HCT116 (cell line): ENCODE data around the gene RASAL2. TPM values are rescaled to one million over a fixed set of nuclear protein-coding genes. Genes with fewer than 3 reads are reported as not detected.

ENCODE experiments used
- ATAC-seq: fragments of 200-7000 bp; cut with Tn5 transposase; 2 replicates; pipeline ENCODE4 v1.9.1; 2020; ENCODE audit warnings: mild to moderate bottlenecking, moderate library complexity
- BruUV-seq: library from RNA; stranded (reverse); fragments of 400-500 nt; replicated peaks from 2 replicates; lab custom pipeline; 2021; lab: Mats Ljungman, UMichigan
- CTCF ChIA-PET: fragments of 300-600 bp; sonication (Branson Sonifier 250); formaldehyde crosslinking; loops from one replicate; lab custom pipeline; 2021; ENCODE audit warnings: antibody characterized with exemption; lab: Charles Lee
- POLR2A ChIA-PET: fragments of 300-600, 350-600 bp; sonication (Branson Sonifier 250); formaldehyde crosslinking; loops from one replicate; lab custom pipeline; 2021; ENCODE audit warnings: antibody characterized with exemption; lab: Charles Lee
- RAD21 ChIA-PET, 2 experiments: fragments of 300-600 bp; sonication (Branson Sonifier 250); formaldehyde crosslinking; loops; one replicate each; lab custom pipeline; 2023; ENCODE audit warnings: low total read pairs in 2 of 2; ENCODE audit not compliant: uncharacterized antibody in 2 of 2, unreplicated experiment in 2 of 2, low non-redundant PET in 1 of 2; lab: Charles Lee
- DNase-seq: peaks from one replicate; pipeline ENCODE4 v3.0.0-alpha.2; 2010; ENCODE audit warnings: low read depth, low spot score
- H2AFZ ChIP-seq: fragments of 200-600 bp; shearing (Covaris generic), sonication (generic); 2 replicates; pipeline ENCODE4 v1.6.1; 2017; ENCODE audit warnings: low read depth, mixed run types, mixed read lengths, antibody characterized with exemption, low read length; ENCODE audit not compliant: poor library complexity, severe bottlenecking
- H3K27ac ChIP-seq: 2 replicates; pipeline ENCODE4 v1.5.1; 2012; ENCODE audit warnings: low read depth, low read length
- H3K27me3 ChIP-seq: fragments of 200-600 bp; sonication (generic); 2 replicates; pipeline ENCODE4 v1.6.1; 2016; ENCODE audit warnings: mixed run types, low read length, mixed read lengths; ENCODE audit not compliant: insufficient read depth
- H3K36me3 ChIP-seq, 2 experiments: fragments of 200-500 bp in 1 of 2; fragments of 200-600 bp in 1 of 2; sonication (Bioruptor generic) in 1 of 2; sonication (generic) in 1 of 2; 2 replicates each; pipeline versions ENCODE4 v1.5.1 to v1.6.1; 2014 to 2016; ENCODE audit warnings: low read length in 2 of 2, inconsistent platforms in 1 of 2, mixed read lengths in 1 of 2, mixed run types in 1 of 2; ENCODE audit not compliant: insufficient read depth in 2 of 2, control insufficient read depth in 1 of 2
- H3K4me1 ChIP-seq, 2 experiments: fragments of 200-600 bp in 1 of 2; sonication (generic) in 1 of 2; 2 replicates each; pipeline versions ENCODE4 v1.5.1 to v1.6.1; 2012 to 2017; ENCODE audit warnings: low read length in 2 of 2, inconsistent platforms in 1 of 2, mild to moderate bottlenecking in 1 of 2, mixed read lengths in 1 of 2, mixed run types in 1 of 2, moderate library complexity in 1 of 2; ENCODE audit not compliant: insufficient read depth in 2 of 2, control insufficient read depth in 1 of 2
- H3K4me2 ChIP-seq: fragments of 200-600 bp; sonication (generic); 2 replicates; pipeline ENCODE4 v1.6.1; 2017; ENCODE audit warnings: mixed run types, low read length, mixed read lengths
- H3K4me3 ChIP-seq, 2 experiments: fragments of 200-600 bp in 1 of 2; sonication (generic) in 1 of 2; replicated peaks in 1 of 2; 2 replicates each; pipeline ENCODE4 v1.5.1; 2011 to 2016; ENCODE audit warnings: low read length in 2 of 2, control low read depth in 1 of 2, low read depth in 1 of 2, mild to moderate bottlenecking in 1 of 2, mixed read lengths in 1 of 2, mixed run types in 1 of 2
- H3K79me2 ChIP-seq: fragments of 200-600 bp; sonication (generic); 2 replicates; pipeline ENCODE4 v1.6.1; 2017; ENCODE audit warnings: mild to moderate bottlenecking, mixed run types, low read length, moderate library complexity, mixed read lengths; ENCODE audit not compliant: insufficient read depth
- H3K9ac ChIP-seq: fragments of 200-600 bp; sonication (generic); 2 replicates; pipeline ENCODE4 v1.6.1; 2016; ENCODE audit warnings: low read length, mixed read lengths
- H3K9me2 ChIP-seq: fragments of 200-600 bp; sonication (generic), shearing (Covaris generic); 2 replicates; pipeline ENCODE4 v1.6.1; 2017; ENCODE audit warnings: mixed run types, mild to moderate bottlenecking, moderate library complexity; ENCODE audit not compliant: insufficient read depth
- H3K9me3 ChIP-seq, 2 experiments: fragments of 200-500 bp in 1 of 2; fragments of 200-600 bp in 1 of 2; sonication (Bioruptor generic) in 1 of 2; sonication (generic) in 1 of 2; 2 replicates each; pipeline ENCODE4 v1.6.1; 2014 to 2017; ENCODE audit warnings: low read length in 2 of 2, mixed read lengths in 2 of 2, inconsistent platforms in 1 of 2, low read depth in 1 of 2, mild to moderate bottlenecking in 1 of 2, mixed run types in 1 of 2, moderate library complexity in 1 of 2; ENCODE audit not compliant: control insufficient read depth in 1 of 2, insufficient read depth in 1 of 2
- H4K20me1 ChIP-seq: fragments of 200-600 bp; sonication (generic), shearing (Covaris generic); 2 replicates; pipeline ENCODE4 v1.6.1; 2017; ENCODE audit warnings: mixed run types, mild to moderate bottlenecking, moderate library complexity; ENCODE audit not compliant: insufficient read depth
- FOSL1 ChIP-seq: IDR thresholded peaks from 2 replicates; pipeline ENCODE4 v1.6.1; 2012; ENCODE audit warnings: low read depth
- REST ChIP-seq: IDR thresholded peaks from 2 replicates; pipeline ENCODE4 v1.6.1; 2012; ENCODE audit warnings: low read depth
- SIN3A ChIP-seq: IDR thresholded peaks from 2 replicates; pipeline ENCODE4 v1.6.1; 2012; ENCODE audit warnings: low read depth
- SP1 ChIP-seq: IDR thresholded peaks from 2 replicates; pipeline ENCODE4 v1.6.1; 2012; ENCODE audit warnings: low read depth
- YY1 ChIP-seq: IDR thresholded peaks from 2 replicates; pipeline ENCODE4 v1.6.1; 2011; ENCODE audit warnings: low read length, low read depth, moderate library complexity, mild to moderate bottlenecking; ENCODE audit not compliant: insufficient replicate concordance; ENCODE audit errors: extremely low read depth
- ZBTB33 ChIP-seq: IDR thresholded peaks from 2 replicates; pipeline ENCODE4 v1.6.1; 2011; ENCODE audit warnings: mild to moderate bottlenecking, low read length, moderate library complexity; ENCODE audit not compliant: insufficient replicate concordance; ENCODE audit errors: extremely low read depth
- ZFX ChIP-seq: fragments of 450-650 bp; IDR thresholded peaks from 2 replicates; pipeline ENCODE4 v1.6.1; 2017
- intact Hi-C: fragments of 100-400 bp; cut with micrococcal nuclease; formaldehyde crosslinking; loops from 2 replicates; pipeline ENCODE4 v1.10.0; 2022
- total RNA-seq: library from RNA; stranded (reverse); gene quantifications from one replicate; pipeline ENCODE4 v1.2.1, GENCODE V29; 2021; ENCODE audit not compliant: unreplicated experiment

The RASAL2 gene
- total RNA-seq, 1 experiment from 2014 or later: 11.7 TPM

GRCh38 chr1:178160736-178161475, 67.0 kb downstream of the RASAL2 start (continued):
- TF ChIP-seq ZFX: no peak
- no peak for TF ChIP-seq SP1
- TF ChIP-seq ZBTB33: no peak
- no peak for TF ChIP-seq FOSL1

- no peaks in the 10 kb centered on the region for H3K36me3 ChIP-seq
- H3K9me3 ChIP-seq: no peaks in the 10 kb centered on the region
- intact Hi-C loops: no loop called here
- no peak for DNase-seq
- no peak overlapping the region for H3K9ac ChIP-seq
- no peak overlapping the region for H3K4me2 ChIP-seq
- no peak overlapping the region for H3K27ac ChIP-seq
- H3K27me3 ChIP-seq: no peaks in the 10 kb centered on the region
- H3K9me2 ChIP-seq: no peaks in the 10 kb centered on the region
- TF ChIP-seq REST (no peak), SIN3A (no peak), YY1 (no peak)
- TF ChIP-seq, all 23 proteins: peak for 0
- BruUV-seq: no TSS peak
- Histone ChIP-seq H3K79me2 (peaks cover 10% of the 10 kb centered on the region; the same call in 1 of the 2 replicates), H4K20me1 (no peaks in the 10 kb centered on the region), H2AFZ (no peak overlapping the region), H3K4me1 (no peaks in the 10 kb centered on the region), H3K4me3 (no peak overlapping the region)
- no peak for ATAC-seq
- ChIA-PET POLR2A (no interaction called here), CTCF (no interaction called here), RAD21 (no interaction called here)
Measured at GRCh38 chr1:178161516-178161915, 67.6 kb downstream of the RASAL2 start.
